ENCODE results near the gene MALSU1. TPM values are rescaled to one million over a fixed set of nuclear protein-coding genes. Genes with fewer than 3 reads are reported as not detected.

Gene MALSU1
- total and polyA plus RNA-seq, 7 experiments from 2014 or later = 32.7 to 83.5 (median 46.7) TPM

DNA sequence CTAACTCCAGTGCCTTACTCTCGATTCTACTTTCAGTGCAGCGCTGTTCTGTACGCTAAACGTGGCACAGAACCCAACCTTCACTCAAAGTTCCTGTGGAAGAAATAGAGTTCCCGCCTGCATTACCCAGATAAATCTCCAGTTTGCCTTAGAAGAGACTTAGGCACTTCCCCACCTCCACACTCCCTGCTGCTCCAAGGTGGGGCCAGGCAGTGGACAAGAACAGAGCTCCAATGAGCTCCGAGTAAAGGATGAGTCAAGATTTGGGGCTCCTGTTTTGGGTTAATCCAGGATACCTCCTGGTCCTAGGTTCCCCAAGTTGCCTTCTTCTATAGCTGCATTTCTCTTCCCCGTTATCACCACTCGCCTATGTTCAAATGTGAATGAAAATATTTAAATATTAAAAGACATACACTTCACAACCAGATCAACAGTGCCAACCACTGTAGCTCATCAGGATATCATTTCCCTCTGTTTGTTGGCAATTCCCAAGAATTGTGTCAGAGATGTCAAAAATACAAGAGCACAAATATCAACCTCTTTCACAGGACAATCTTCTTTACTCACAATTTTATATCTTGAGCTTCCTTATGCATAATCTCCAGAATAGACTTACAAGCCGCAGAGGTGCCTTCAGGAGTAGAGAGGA is 48.0 kb downstream of the MALSU1 start:
- peaks cover 9 to 36% (median 24%) of the 10 kb centered on the region in 7 donors for H3K4me1 Mint-ChIP-seq

DNA sequence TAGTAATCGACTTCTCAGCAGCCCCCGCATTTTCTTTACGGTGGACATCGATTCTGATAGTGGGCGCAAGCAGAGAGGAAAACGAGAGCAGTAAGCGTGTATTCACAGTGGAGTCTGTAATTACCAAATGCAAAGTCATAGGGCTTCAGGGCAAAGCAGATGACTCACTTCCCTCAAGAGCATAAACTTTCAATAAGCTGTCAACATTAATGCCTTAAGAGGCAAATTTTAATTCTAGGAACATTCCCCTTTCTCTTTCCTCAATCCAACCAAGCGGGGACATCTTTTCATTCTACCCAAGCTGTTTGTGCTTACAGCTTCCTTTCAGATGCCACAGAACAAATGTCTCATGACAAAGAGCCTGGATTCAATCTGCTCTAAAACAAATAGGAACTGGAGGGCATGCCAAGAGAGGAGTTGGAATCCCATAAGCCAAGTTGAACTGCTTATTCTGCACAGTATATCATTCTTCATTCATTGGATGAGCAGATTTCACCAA is 48.6 kb downstream of the MALSU1 start:
- ChIA-PET POLR2A (interaction anchor here (0.6 to 1.2 kb wide), 2 partner anchors 10 to 76 kb away, joined by 3 to 7 read pairs; no protein-coding TSS in a partner anchor), CTCF (interaction anchor here (0.8 kb wide), 1 partner anchor 10 kb away, joined by 5 read pairs; no protein-coding TSS in a partner anchor)
- no peaks in the 10 kb centered on the region for H3K36me3 ChIP-seq (ENCODE audit: control insufficient read depth in 2 of 3, insufficient read depth in 3 of 3, low read length in 3 of 3)
- peaks cover 9 to 36% (median 24%) of the 10 kb centered on the region in 7 donors for H3K4me1 Mint-ChIP-seq
- no peaks in the 10 kb centered on the region for H3K27me3 ChIP-seq (ENCODE audit: control insufficient read depth in 2 of 2, insufficient read depth in 2 of 2, low read length in 2 of 2)
- peaks cover 6 to 11% of the 10 kb centered on the region in 2 donors for H3K4me1 ChIP-seq (ENCODE audit: control insufficient read depth in 2 of 2, insufficient read depth in 2 of 2, low read length in 2 of 2)
- peaks cover 0 to 8% (median 0%) of the 10 kb centered on the region in 11 donors for H3K9me3 Mint-ChIP-seq
- peak overlapping the region in 7 of 10 donors; percentile 63 to 87 (median 83) for H3K4me3 Mint-ChIP-seq
- H3K9me3 ChIP-seq (ENCODE audit: control insufficient read depth in 2 of 3, low read length in 3 of 3) = no peaks in the 10 kb centered on the region
- peaks cover 0 to 8% (median 0%) of the 10 kb centered on the region in 5 donors for H3K36me3 Mint-ChIP-seq
- no peak overlapping the region for H3K4me3 ChIP-seq (ENCODE audit: low read length)
- peak overlapping the region in 6 of 9 donors; percentile 57 to 94 (median 80) for H3K27ac Mint-ChIP-seq
- ATAC-seq = peak; percentile 66
- H3K27me3 Mint-ChIP-seq = peaks cover 0 to 39% (median 0%) of the 10 kb centered on the region in 5 donors
- no peak for DNase-seq
- intact Hi-C loops (cut with micrococcal nuclease) = loop anchor here (2.0 to 5.0 kb wide), 4 partner anchors 49 to 185 kb away; partner anchors contain the start of genes MALSU1 (in 1 of the 2), NUP42 (in 1 of the 2) and TRA2A (in 1 of the 2)
- H3K27ac ChIP-seq (ENCODE audit: low read depth, low read length) = no peak overlapping the region

More for the DNA sequence above, 48.0 kb downstream of the MALSU1 start:
- peaks cover 0 to 8% (median 0%) of the 10 kb centered on the region in 11 donors for H3K9me3 Mint-ChIP-seq
- no peaks in the 10 kb centered on the region for H3K9me3 ChIP-seq (ENCODE audit: control insufficient read depth in 2 of 3, low read length in 3 of 3)
- no peak for ATAC-seq
- H3K4me3 Mint-ChIP-seq = peak overlapping the region; percentile 60 to 87 (median 78)
- no peak for DNase-seq
- POLR2A ChIA-PET = interaction anchor here (0.6 to 1.2 kb wide), 3 partner anchors 9 to 75 kb away, joined by 3 to 7 read pairs (median 3); no protein-coding TSS in a partner anchor
- intact Hi-C loops (cut with micrococcal nuclease) = loop anchor here (2.0 to 5.0 kb wide), 4 partner anchors 48 to 185 kb away; partner anchors contain the start of genes MALSU1 (in 1 of the 2), NUP42 (in 1 of the 2) and TRA2A (in 1 of the 2)
- no peak overlapping the region for H3K27ac ChIP-seq (ENCODE audit: low read depth, low read length)
- H3K27me3 Mint-ChIP-seq = peaks cover 0 to 37% (median 0%) of the 10 kb centered on the region in 5 donors
- H3K36me3 Mint-ChIP-seq = peaks cover 0 to 8% (median 0%) of the 10 kb centered on the region in 5 donors
- no peak overlapping the region for H3K4me3 ChIP-seq (ENCODE audit: low read length)
- no peaks in the 10 kb centered on the region for H3K36me3 ChIP-seq (ENCODE audit: control insufficient read depth in 2 of 3, insufficient read depth in 3 of 3, low read length in 3 of 3)
- CTCF ChIA-PET = interaction anchor here (0.8 kb wide), 1 partner anchor 11 kb away, joined by 5 read pairs; no protein-coding TSS in a partner anchor
- no peaks in the 10 kb centered on the region for H3K27me3 ChIP-seq (ENCODE audit: control insufficient read depth in 2 of 2, insufficient read depth in 2 of 2, low read length in 2 of 2)
- H3K4me1 ChIP-seq (ENCODE audit: control insufficient read depth in 2 of 2, insufficient read depth in 2 of 2, low read length in 2 of 2) = peaks cover 6 to 11% of the 10 kb centered on the region in 2 donors
- H3K27ac Mint-ChIP-seq = peak overlapping the region in 8 of 9 donors; percentile 57 to 94 (median 84)

DNA sequence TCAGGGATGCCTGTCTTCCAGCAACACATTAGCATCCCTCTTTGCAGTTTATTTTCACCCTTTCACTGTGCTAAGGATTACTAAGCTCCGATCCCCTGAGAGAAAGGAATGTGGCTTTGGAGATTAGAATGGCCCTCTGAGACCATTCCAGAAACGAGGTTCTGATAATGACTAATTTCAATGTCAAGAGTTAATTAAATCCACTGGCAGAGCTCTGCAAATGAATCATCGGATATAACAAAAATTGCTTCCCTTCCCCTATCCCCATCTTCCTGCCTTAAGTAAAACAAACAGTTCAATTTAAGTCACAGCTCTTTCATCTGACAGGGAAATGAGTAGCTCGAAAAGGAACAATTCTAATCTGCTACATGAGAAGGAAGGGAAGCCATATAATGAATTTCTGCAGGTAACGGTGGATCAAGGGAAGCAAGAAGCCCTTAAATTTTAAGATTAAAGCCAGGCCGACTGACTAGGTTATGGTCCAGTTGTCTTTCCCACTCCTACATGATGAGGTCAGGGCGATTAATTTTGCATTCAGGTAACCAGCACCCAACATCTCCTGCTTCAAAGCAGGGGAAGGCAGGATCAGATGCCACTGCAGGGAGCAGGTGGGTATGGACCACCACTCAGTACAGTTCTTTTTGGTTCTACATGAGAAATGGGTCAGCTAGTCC is 50.5 kb downstream of the MALSU1 start:
- DNase-seq (no peak), ATAC-seq (no peak)
- Histone ChIP-seq H3K27ac (ENCODE audit: low read depth, low read length) (no peak overlapping the region), H3K4me3 (ENCODE audit: low read length) (no peak overlapping the region), H3K27me3 (ENCODE audit: control insufficient read depth in 2 of 2, insufficient read depth in 2 of 2, low read length in 2 of 2) (no peaks in the 10 kb centered on the region), H3K9me3 (ENCODE audit: control insufficient read depth in 2 of 3, low read length in 3 of 3) (no peaks in the 10 kb centered on the region), H3K4me1 (ENCODE audit: control insufficient read depth in 2 of 2, insufficient read depth in 2 of 2, low read length in 2 of 2) (peaks cover 6 to 11% of the 10 kb centered on the region in 2 donors), H3K36me3 (ENCODE audit: control insufficient read depth in 2 of 3, insufficient read depth in 3 of 3, low read length in 3 of 3) (no peaks in the 10 kb centered on the region)
- Mint-ChIP-seq H3K27ac (peak overlapping the region in 1 of 9 donors; percentile 3), H3K36me3 (peaks cover 0 to 8% (median 0%) of the 10 kb centered on the region in 5 donors), H3K4me3 (no peak overlapping the region), H3K27me3 (peaks cover 0 to 46% (median 0%) of the 10 kb centered on the region in 5 donors), H3K4me1 (peaks cover 9 to 32% (median 24%) of the 10 kb centered on the region in 7 donors), H3K9me3 (peaks cover 0 to 8% (median 0%) of the 10 kb centered on the region in 11 donors)
- CTCF ChIA-PET = interaction anchor here (1.4 kb wide), 1 partner anchor 8 kb away, joined by 6 read pairs; no protein-coding TSS in a partner anchor
- intact Hi-C loops (cut with micrococcal nuclease) = loop anchor here in 1 of 2 donors (5.0 kb wide), 3 partner anchors 77 to 183 kb away; partner anchors contain the start of genes NUP42 and TRA2A
- POLR2A ChIA-PET = interaction anchor here (0.8 kb wide), 1 partner anchor 50 kb away, joined by 3 read pairs; no protein-coding TSS in a partner anchor

DNA sequence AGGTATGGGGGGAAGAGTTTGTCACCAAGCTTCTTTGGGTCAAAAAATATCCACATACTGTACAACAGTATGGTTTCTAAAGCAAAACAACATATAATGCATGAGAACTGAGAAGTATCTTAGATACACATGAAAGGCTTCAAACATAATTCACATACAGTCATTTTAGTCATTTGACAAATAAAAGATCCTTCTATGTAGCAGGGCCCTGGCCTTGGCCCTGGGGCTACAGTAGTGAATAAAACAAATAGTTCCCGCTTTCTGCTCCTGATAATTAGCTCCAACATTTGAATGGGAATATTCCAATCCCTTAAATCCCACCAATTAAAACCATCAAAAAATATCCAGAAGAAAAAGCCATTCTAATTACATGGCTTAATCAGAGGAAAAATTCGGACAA is 51.3 kb downstream of the MALSU1 start:
- Mint-ChIP-seq H3K27ac (no peak overlapping the region), H3K36me3 (peaks cover 0 to 6% (median 0%) of the 10 kb centered on the region in 5 donors), H3K9me3 (peaks cover 0 to 8% (median 0%) of the 10 kb centered on the region in 11 donors), H3K27me3 (peaks cover 0 to 51% (median under 1%) of the 10 kb centered on the region in 5 donors), H3K4me3 (no peak overlapping the region), H3K4me1 (peaks cover 9 to 24% (median 18%) of the 10 kb centered on the region in 7 donors)
- no peak overlapping the region for H3K27ac ChIP-seq (ENCODE audit: low read depth, low read length)
- intact Hi-C loops (cut with micrococcal nuclease) = no loop called here
- no peaks in the 10 kb centered on the region for H3K36me3 ChIP-seq (ENCODE audit: control insufficient read depth in 2 of 3, insufficient read depth in 3 of 3, low read length in 3 of 3)
- no peak overlapping the region for H3K4me3 ChIP-seq (ENCODE audit: low read length)
- ChIA-PET POLR2A (no interaction called here), CTCF (no interaction called here)
- no peaks in the 10 kb centered on the region for H3K27me3 ChIP-seq (ENCODE audit: control insufficient read depth in 2 of 2, insufficient read depth in 2 of 2, low read length in 2 of 2)
- DNase-seq = no peak
- H3K9me3 ChIP-seq (ENCODE audit: control insufficient read depth in 2 of 3, low read length in 3 of 3) = no peaks in the 10 kb centered on the region
- ATAC-seq = no peak
- H3K4me1 ChIP-seq (ENCODE audit: control insufficient read depth in 2 of 2, insufficient read depth in 2 of 2, low read length in 2 of 2) = peaks cover 6 to 7% of the 10 kb centered on the region in 2 donors

- Mint-ChIP-seq H3K36me3 (peaks cover 0 to 1% (median 0%) of the 10 kb centered on the region in 5 donors), H3K4me1 (peaks cover 5 to 19% (median 13%) of the 10 kb centered on the region in 7 donors), H3K27ac (no peak overlapping the region), H3K4me3 (no peak overlapping the region), H3K27me3 (peaks cover 0 to 52% (median 4%) of the 10 kb centered on the region in 5 donors), H3K9me3 (no peaks in the 10 kb centered on the region)
- ChIA-PET CTCF (no interaction called here), POLR2A (no interaction called here)
- intact Hi-C loops (cut with micrococcal nuclease) = no loop called here
- Histone ChIP-seq H3K27ac (ENCODE audit: low read depth, low read length) (no peak overlapping the region), H3K9me3 (ENCODE audit: control insufficient read depth in 2 of 3, low read length in 3 of 3) (no peaks in the 10 kb centered on the region), H3K27me3 (ENCODE audit: control insufficient read depth in 2 of 2, insufficient read depth in 2 of 2, low read length in 2 of 2) (no peaks in the 10 kb centered on the region), H3K36me3 (ENCODE audit: control insufficient read depth in 2 of 3, insufficient read depth in 3 of 3, low read length in 3 of 3) (no peaks in the 10 kb centered on the region), H3K4me1 (ENCODE audit: control insufficient read depth in 2 of 2, insufficient read depth in 2 of 2, low read length in 2 of 2) (peaks cover 5 to 6% of the 10 kb centered on the region in 2 donors), H3K4me3 (ENCODE audit: low read length) (no peak overlapping the region)
- no peak for DNase-seq
- no peak for ATAC-seq
Observed at GRCh38 chr7:23353172-23353571, 54.0 kb downstream of the MALSU1 start.

DNA sequence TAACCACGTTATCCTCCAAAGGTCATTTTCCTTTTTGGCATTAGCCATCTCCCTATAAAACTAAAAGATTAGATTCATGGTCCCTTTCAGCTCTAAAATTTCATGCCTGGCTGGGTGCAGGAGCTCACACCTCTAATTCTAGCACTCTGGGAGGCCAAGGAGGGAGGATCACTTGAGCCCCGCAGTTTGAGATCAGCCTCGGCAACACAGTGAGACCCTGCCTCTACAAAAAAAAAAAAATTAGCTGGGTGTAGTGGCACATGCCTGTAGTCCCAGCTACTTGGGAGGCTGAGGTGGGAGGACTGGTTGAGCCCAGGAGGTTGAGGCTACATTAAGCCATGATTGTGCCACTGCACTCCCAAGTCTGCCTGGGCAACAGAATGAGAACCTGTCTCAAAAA is 57.0 kb downstream of the MALSU1 start:
- Mint-ChIP-seq H3K4me1 (peaks cover 5 to 19% (median 13%) of the 10 kb centered on the region in 7 donors), H3K36me3 (no peaks in the 10 kb centered on the region), H3K27me3 (peaks cover 0 to 54% (median 7%) of the 10 kb centered on the region in 5 donors), H3K9me3 (peaks cover 0 to 1% (median 0%) of the 10 kb centered on the region in 11 donors), H3K4me3 (peak overlapping the region in 1 of 10 donors; percentile 23), H3K27ac (no peak overlapping the region)
- intact Hi-C loops (cut with micrococcal nuclease) = loop anchor here (1.0 to 5.0 kb wide), 7 partner anchors 10 to 357 kb away; partner anchors contain the start of genes IGF2BP3 (in 1 of the 2), MALSU1 (in 1 of the 2) and TRA2A (in 1 of the 2)
- peaks cover 5 to 6% of the 10 kb centered on the region in 2 donors for H3K4me1 ChIP-seq (ENCODE audit: control insufficient read depth in 2 of 2, insufficient read depth in 2 of 2, low read length in 2 of 2)
- ChIA-PET CTCF (interaction anchor here (0.6 to 0.9 kb wide), 2 partner anchors 10 to 207 kb away, joined by 3 read pairs; no protein-coding TSS in a partner anchor), POLR2A (interaction anchor here (0.7 to 0.8 kb wide), 2 partner anchors 9 to 55 kb away, joined by 3 read pairs; no protein-coding TSS in a partner anchor)
- H3K27me3 ChIP-seq (ENCODE audit: control insufficient read depth in 2 of 2, insufficient read depth in 2 of 2, low read length in 2 of 2) = no peaks in the 10 kb centered on the region
- DNase-seq (no peak), ATAC-seq (no peak)
- no peak overlapping the region for H3K27ac ChIP-seq (ENCODE audit: low read depth, low read length)
- no peak overlapping the region for H3K4me3 ChIP-seq (ENCODE audit: low read length)
- H3K36me3 ChIP-seq (ENCODE audit: control insufficient read depth in 2 of 3, insufficient read depth in 3 of 3, low read length in 3 of 3) = no peaks in the 10 kb centered on the region
- no peaks in the 10 kb centered on the region for H3K9me3 ChIP-seq (ENCODE audit: control insufficient read depth in 2 of 3, low read length in 3 of 3)
